ENCODE measurements around the gene SYPL1.

Gene SYPL1

DNA sequence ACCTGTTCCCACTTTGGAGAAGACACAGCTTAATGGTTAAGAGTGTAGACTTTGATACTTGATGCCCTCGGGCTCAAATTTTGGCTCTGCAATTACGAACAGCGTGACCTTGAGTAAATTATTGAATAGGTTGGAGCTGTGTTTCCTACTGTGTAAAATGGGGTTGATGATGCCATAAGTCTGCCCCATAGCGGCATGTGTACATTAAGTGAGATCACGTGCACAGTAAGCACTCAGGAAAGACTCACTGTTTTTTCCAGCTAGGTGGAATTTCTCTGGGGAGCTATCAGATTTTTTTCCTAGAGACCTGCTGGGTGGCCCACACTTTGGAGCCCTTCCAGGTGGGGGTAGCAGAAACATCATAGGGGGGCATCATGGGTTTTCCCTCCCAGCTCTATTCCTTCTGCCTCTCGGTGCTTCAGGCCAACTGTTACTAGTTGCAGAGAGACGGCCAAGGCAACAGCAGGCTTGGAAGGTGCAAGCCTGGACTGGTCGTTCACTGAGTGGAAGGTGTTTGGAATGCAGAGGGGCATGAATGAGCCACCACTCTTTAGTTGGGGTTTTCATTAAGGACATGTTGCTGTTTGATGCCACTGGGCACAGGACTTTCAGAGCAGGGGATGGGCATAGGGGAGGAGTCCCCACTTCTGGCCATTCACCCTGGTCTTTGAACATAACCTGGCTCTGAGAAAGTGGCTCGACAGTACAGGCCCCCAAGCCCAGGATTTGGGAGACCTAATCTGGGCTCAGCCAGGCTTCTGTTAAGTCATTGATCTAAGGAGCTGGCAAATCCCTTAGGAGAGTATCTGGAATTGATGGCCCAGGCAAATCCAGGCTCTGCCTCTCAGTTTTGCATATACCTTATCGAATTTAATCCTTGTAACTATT is 64.0 kb downstream of the SYPL1 start:
- DNase-seq: no peak
- in situ Hi-C loops (cut with HindIII; ENCODE audit: low pct_ligation_motif_present, low pct_unique_long_range_greater_than_20kb, low sequenced_read_pairs): no loop called here

DNA sequence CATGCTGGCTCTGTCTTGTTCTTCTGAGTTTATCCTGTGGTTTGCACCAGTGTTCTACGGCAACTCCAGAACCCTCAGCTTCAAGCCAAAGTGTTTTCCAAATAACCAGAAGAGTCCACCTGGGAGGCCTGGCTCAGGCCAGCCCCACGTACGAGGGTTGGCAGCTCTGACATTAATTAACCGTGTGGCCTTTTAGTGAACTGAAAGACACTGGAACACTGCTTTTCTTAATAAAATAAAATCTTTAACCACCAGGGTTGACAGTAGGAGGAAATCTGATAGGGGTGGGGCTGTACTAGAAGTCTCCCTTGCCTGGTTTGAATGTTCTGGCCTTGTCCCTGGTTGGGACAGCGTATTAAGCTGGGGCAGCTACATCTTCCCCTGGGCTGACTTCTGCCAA is 64.9 kb downstream of the SYPL1 start:
- in situ Hi-C loops (cut with HindIII; ENCODE audit: low pct_ligation_motif_present, low pct_unique_long_range_greater_than_20kb, low sequenced_read_pairs): no loop called here
- no peak for DNase-seq

DNA sequence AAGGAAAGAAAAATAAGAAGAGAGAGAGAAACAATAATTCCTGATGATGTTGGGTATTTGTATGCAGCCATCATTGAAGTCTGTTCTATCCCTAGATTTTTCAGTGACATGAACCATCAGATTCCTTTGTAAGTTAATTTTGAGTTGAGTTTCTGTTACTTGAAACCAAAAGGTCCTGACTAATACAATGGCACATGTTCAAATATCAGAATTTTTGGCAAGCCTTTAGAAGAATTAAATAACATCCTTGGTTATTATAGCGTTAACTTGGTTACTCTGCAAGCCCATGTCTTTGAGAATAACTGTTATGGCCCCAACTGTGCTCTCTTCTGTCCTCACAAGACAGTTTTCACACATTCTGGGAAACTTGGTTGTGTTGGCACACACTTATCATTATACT is 66.5 kb downstream of the SYPL1 start:
- in situ Hi-C loops (cut with HindIII; ENCODE audit: low pct_ligation_motif_present, low pct_unique_long_range_greater_than_20kb, low sequenced_read_pairs): no loop called here

DNA sequence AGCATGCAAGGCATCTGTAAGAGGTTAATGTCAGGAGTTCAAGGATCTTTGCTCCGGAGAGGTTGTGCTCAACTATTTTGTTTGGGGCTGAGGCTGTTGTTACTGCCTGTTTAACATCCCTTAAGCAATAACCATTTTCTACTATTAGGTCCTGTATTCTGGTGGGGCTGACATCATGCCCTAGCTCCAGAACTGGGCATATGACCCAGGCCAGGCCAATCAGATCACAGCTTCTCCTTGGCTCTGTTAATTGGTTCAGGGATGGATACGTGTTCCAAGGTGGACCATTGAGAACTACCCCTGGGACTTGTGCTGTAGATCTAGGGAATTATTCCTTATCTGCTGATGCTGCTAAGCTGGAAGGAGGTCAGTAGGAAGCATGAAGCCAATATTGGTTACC is 67.0 kb downstream of the SYPL1 start:
- in situ Hi-C loops (cut with HindIII; ENCODE audit: low pct_ligation_motif_present, low pct_unique_long_range_greater_than_20kb, low sequenced_read_pairs): no loop called here
- DNase-seq: no peak

More for the DNA sequence above, 66.5 kb downstream of the SYPL1 start:
- DNase-seq: no peak

DNA sequence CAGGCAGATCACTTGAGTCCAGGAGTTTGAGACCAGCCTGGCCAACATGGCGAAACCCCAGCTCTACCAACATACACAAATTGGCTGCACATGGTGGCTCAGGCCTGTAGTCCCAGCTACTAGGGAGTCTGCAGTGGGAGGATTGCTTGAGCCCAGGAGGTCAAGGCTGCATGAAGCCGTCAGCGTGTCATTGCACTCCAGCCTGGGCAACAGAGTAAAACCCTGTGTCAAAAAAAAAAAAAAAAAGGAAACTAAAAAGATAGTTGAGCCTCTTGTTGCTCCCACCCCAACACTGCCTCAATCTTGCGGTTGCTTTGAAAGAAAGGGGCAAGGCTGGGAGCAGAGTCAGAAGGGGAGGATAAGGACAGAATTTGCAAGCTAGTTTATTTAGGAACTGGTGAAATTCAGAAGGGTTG is 69.9 kb downstream of the SYPL1 start:
- in situ Hi-C loops (cut with HindIII; ENCODE audit: low pct_ligation_motif_present, low pct_unique_long_range_greater_than_20kb, low sequenced_read_pairs): no loop called here
- DNase-seq: no peak

DNA sequence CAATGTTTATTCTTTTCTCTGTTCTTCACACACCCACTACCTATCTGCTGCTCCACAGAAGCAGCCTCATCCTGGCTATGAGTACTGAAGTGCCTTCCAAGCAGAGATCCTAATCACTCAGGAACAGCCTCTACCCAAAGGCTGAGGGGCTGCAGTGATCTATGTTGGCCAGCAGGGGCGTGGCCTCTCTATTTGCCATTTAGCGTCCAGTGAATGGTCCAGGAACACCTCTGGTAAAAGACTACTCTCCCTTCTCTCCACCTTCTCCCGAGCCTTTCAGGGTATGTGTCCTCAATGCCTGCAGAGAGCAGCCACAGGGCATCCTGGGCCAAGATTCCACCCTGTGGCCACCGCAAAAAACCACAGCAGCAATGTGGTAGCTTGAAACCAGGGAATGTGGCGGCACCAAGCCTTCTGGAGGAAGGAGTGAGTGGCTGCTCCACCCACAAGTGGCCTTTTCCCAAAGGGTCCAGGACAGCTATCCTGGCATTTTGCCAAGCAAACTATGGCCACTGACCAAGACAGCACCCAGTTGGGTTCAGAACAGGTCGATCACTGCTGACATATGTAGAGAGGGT is 70.9 kb downstream of the SYPL1 start:
- DNase-seq: peak; percentile 70
- in situ Hi-C loops (cut with HindIII; ENCODE audit: low pct_ligation_motif_present, low pct_unique_long_range_greater_than_20kb, low sequenced_read_pairs): no loop called here
